GM18868 (cell line): ENCODE results near the gene CBLB.

Experiments
- ATAC-seq: cut with Tn5 transposase; IDR thresholded peaks from one replicate; pipeline ENCODE4 v1.9.1; 2021; ENCODE audit warnings: mild to moderate bottlenecking, moderate library complexity; ENCODE audit not compliant: unreplicated experiment

CBLB gene

DNA sequence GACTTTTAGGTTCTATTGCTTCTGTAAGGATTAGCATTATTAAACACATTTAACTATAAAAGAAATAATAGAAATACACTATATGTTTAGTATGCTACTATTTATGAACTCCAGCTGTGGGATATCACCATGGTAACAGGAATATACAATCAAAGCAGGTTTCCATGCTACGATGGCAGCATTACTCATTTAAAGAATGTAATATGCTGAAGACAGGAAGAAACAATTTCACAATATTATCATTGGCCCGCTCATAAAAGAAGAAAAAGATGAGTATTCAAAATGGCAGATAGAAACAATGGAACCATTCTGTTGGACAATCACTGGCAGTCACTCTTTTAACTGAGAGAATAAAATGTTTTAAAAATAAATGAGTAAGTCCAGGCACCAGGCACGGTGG, 153.4 kb downstream of the CBLB start:
- no peak for ATAC-seq

DNA sequence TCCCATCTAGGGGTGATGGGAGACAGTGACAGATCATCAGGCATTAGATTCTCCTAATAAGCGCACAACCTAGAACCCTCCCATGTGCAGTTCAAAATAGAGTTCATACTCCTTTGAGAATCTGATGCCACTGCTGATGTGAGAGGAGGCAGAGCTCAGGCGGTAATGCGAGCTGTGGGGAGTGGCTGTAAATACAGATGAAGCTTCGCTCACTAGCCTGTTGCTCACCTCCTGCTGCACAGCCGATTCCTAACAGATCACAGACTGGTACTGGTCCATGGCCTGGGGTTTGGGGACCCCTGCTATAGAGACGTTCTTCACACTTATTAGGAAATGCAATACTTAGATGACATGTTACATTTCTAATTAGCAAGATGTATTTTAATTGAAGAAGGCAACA, 154.4 kb downstream of the CBLB start:
- no peak for ATAC-seq

DNA sequence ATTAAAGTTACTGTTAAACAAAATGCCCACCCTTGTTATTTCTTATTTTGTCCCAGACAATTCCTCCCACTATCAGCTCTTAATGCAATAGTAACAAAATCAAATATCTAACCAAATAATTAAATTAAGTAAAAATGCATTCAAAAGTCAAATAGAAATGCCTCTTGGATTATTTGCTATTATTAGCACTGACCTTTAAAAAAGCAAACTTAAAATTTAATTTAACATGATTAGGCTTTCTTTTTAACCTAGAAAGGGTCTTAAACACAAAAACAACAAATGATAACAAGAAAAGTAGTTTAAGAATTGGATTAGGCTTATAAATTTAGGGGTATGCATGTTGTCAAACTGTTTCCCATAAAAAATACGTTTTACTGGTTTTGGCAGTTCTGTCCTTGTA, 159.8 kb downstream of the CBLB start:
- ATAC-seq = no peak

DNA sequence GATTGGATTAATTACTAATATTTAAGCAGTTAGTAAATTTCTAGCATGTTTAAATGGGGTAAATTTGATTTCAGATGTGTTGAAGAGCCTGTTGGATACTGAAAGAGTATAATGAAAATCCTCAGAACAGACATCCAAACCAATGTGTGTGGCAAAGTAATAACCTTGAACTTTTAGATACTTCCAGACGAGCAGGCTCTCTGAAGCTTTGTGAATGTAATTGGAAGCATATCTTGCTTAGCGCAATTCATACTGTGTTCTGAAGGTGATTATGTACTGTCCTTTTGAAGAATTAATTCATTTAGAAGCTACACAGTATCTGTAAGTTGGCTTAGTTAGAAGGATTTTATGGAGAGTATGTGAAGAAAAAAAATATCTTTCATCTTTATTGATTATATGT, 161.8 kb downstream of the CBLB start:
- no peak for ATAC-seq

DNA sequence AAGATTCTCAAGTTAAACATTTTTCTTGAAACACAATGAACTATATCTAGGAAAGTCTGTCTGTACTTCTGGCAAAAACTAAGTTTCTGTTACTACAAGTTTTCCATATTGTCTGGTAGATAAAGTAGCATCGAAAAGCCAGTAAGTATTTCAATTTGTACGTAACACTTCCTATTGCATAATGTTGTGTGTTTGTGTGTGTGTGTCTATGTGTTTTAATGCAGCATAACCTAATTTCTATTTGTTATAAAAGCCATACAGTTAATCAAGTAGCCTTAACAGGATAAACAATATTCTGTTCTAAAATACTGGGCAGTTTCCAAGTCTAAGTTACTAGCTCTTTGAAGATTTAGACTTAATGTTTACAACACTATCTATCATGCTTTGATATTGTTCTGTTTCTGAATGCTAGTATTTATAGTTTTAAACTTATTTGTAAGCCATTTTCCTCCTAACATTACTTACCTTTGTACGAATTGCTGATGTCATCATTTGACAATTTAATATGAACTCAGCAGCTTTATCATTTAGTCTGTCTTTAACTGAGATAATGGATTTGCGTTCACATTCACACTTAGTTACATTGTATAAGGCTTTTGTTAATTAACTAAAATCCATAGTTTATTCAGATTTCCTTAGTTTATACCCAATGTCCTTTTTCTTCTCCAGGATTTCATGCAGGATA, 163.9 kb downstream of the CBLB start:
- ATAC-seq = no peak

DNA sequence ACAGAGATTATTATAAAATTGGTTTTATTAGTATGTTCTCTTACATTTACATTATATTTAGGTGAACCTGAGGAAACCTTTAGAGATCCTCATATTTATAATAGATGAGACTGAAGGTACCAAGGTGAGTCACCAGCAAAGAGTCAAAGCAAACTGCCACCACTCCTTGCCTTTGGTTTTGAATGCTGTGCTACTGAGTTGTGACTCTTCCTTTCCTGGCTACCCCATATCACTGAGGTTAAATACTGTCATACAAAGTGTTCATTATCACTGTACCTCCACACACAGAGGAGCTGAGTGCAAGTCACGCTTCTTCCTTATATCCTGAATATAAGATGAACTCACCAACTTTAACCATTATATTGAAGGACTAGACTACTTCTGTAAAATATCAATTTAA, 168.2 kb downstream of the CBLB start:
- no peak for ATAC-seq

DNA sequence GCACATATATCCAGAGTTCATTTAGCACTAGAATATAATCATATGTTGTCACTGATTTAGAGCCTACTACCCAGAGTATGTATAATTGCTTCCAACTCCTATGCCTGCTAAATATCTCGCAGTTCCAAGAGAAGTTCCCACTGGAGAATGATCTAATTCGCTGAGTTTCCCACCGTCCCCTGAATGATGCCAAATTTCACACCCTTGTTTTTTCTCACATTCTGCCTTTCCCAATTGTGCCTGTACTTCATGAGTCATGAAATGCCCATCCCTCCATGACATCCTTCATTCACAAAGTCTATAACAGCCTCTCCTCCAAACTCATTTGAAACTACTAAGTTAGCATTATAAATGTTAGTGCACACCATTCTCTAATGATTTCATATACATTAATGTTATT, 177.2 kb downstream of the CBLB start:
- ATAC-seq = no peak

DNA sequence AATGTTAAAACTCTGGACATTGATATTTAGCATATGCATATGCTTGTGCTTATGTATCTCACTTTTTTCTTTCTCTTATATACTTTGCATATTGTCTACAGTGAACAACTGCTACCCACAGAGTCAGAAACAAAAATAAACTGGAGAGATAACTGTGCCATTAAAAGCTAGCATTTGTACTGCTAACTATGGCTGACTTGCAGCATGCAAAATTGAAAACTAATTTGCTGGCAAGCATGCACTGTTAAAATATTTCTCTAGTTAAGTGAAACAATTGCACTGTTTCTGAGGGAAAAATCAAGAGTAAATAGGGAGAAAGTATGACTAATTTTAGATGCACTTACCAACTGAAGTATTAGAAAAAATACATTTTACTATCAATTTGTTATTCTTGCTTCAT, 177.8 kb downstream of the CBLB start:
- no peak for ATAC-seq

DNA sequence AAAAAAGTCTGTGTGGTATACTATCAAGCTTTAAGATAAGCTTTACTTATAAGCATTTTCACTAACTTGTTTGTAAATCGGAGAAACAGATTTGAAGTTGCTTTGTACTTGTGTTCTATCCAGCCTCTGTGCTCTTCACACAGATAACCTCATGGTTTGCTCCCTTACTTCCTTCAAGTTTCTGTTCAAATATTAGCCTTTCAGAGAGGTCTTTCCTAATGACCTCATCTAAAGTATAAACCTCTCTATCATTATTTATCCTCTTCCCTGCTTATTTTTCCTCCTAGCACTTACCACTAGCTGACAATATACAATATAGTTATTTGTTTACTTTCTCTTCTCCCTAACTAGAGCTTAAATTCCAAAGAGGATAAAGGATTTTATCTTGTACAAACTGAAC, 180.0 kb downstream of the CBLB start:
- no peak for ATAC-seq

DNA sequence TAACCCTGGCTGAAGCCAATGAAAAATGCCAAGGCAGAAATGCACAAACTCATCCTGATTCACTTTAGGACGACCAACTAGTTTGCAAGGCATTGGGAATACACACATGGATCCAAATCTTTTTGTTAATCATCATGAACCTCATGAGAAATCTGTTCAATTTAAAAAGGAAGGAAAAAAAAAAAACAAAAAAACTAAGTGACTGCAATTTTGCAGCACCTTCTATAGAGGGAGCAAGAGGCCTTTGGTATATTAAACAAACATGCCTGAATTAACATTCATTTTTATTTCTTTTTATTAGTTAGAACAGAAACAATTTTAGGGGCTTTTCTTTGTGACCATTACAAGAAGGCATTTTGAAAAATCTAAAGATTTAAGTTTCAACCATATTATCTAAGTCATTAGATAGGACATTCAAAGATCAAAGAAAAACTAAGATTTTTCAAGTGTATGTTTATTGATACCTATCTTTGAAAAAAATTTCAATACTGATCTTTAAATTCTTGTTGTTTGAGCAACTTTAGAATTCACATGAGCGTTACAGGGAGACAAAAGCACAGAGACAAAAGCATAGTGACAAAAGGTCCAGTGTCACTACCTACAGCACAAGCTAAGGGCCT, 182.4 kb downstream of the CBLB start:
- no peak for ATAC-seq

DNA sequence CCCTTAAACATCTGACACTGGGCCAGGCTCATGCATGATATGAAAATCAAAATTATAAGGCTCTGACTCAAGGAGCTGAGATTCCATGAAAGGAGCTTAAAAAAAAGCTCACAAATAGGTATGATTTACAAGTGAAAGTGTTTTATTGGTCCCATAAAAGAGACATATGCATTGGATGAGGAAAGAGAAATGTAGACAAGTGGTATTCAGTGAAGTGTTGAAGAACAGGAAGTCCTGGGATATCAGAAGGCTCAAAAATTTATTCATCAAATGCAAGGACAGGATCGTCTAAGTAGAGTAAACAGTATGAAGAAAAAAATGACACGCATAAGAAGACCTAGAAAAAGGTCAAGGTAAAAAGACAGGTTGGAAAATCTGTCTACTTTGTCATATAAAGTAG, 188.9 kb downstream of the CBLB start:
- ATAC-seq = no peak

DNA sequence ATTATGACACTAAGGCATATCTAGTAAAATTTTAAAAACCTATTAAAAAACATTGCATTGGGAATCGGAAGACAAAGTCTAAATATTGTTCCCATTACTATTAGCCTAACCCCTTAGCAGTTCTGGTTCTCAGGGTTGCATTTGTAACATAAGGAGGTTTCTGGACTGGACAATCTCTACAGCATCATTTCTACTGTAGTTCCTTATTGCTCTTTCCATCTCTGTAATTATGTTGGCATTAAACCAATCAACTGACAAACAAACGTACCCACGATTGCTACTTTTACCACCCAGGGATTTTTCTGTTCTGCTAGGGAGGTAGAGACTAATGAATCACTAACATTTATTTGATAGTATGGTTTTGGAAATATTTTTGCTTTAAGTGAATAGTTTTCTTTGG, 190.8 kb downstream of the CBLB start:
- no peak for ATAC-seq

DNA sequence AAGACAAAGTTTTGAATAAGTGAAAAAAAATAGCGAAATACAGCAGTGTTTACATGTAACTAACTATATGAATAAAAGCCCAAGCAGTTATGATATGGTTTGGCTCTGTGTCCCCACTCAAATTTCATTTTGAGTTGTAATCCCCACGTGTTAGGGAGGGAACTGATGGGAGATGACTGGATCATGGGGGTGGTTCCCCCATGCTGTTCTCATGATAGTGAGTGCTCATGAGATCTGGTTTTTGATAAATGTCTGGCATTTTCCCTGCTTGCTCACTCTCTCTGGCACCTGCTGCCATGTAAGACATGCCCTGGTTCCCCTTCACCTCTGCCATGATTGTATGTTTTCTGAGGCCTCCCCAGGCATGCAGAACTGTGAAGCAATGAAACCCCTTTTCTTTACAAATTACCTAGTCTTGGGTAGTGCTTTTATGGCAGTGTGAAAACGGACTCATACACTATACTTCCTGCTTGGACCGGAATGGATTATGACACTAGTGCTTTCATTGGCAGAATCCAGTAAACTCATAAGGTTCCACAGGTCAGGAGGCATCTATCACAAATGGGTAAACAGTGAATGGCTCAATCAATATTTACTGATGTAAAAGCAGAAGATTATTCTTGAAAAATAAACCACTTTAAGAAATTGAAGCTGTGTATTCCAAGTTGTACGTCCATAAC, 192.1 kb downstream of the CBLB start:
- no peak for ATAC-seq

DNA sequence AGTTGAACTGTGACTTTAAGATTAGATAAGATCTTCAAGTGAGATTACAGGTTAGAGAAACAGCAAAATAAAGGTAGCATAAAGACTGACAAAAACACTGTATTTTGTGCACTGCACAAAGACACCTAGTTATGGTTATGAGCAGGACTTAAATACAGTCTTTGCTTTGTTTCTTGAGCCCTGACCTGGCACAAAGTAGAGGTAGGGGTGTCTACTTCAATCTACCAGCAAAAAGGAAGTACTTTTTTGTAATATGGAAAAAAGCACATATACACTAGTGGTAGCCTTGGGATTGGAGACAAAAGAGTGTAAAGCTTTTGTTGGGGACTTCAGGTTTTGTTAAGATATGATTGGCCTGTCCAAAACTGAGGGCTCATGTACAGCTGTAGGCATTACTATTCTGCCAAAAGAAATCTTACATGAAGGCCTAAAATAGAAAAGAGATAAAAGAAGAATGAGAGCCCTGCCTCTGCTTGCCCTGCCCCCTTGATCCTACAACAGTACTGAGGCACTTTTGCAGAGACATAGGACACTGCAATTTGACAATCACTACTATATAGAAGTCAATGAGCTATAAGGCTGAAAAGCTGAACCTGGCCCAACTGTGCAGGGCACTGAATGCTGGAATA, 194.3 kb downstream of the CBLB start:
- no peak for ATAC-seq

DNA sequence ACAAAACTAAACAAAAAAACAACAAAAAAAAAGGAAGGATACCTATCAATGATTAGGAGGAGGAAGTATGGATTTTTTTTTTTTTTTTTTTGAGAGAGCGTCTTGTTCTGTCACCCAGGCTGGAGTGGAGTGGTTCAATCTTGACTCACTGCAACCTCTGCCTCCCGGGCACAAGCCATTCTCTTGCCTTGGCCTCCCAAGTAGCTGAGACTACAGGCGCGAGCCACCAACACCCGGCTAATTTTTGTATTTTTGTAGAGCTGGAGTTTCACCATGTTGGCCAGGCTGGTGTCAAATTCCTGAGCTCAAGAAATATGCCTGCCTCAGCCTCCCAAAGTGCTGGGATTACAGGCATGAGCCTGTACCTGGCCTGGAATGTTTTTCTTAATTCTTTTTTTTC, 195.8 kb downstream of the CBLB start:
- no peak for ATAC-seq

DNA sequence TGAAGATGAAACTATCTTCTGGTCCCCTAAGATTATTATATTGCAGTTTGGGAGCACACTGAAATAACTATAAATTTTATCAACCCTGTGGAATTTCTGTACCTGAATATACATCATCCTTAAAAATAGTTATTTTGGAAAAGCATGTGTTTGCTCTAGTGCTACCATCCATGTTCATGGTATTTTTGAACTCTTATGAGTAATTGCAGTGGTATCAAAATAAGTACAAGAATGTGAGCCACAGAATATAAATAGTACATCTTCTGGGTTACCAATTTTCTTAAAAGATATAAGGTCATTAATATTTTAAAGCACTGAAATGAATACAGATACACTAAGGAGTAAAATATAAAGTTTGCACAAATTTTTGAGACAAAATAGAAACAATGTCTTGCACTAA, 206.5 kb downstream of the CBLB start:
- no peak for ATAC-seq

DNA sequence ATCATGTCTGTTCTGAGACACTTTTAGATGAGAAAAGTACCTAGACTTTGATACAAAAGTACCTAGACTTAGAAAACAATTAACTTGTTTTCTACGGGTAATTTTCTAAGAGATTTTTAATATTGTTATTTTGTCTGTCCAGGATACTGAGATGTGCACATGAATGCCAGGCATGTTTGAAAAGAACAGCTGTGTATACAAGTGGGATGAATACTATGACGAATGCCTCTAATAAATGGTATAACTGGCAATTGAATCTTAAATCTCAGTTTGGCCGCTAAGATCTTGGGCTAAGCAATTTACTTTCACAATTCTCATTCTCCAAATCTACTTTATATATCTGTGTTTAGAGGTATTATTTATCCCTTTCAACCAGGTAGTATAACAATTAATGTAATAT, 207.4 kb downstream of the CBLB start:
- ATAC-seq = no peak

DNA sequence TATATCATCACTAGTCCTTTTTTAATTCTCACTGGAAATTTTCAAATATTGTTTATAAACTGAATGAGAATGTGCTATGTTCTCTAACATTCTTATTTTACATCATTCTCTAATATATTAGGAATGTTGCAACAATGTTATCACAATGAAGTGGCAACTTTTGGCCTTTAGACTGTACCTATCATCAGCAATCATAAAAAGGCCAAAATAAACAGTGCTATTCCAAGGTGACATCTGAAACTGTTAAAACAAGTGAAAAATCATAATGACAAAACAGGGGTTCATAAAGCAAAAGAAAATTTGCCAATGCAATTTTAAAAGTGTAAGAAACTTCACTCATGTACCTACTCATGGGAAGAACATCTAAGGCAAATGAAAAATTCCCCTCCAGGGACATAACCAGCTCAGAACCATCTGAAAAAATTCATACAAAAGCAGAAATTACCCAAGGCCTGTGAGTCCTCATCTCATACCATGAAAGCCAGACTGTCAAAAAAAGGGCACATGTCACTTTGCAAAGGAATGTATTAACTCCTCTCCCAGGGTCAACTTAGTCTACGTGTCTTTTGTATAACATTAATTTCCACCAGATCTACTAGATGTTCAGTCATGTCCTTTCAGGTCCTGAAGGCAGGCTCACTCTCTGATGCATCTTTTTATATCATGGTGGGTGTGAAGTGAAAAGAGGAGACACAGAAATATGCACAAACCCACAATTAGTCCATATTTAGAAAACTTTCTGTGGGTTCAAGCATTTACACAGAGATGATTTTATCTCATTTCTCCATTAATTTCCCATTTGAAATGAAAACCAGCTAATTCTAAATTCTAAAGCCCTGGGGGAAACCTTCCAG, 211.9 kb downstream of the CBLB start:
- ATAC-seq = no peak

DNA sequence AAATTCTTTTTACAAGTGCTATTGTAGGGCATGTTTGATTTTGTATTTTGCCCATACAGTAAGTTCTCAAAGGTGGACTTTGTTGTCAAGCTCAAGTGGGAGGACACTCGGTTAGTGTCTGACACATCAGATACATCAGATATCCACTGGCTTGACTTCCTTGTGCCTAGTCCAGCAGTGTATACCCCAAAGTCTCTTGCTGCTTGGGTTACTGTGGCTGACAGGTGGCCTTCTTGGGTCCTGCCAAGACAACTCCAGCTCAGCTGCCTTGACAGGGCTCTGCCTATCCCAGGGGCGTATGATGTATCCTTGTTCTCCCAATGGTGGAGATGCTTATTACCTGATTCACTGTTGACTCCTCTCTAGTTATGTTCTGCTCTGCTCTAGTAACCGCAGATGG, 214.9 kb downstream of the CBLB start:
- no peak for ATAC-seq

DNA sequence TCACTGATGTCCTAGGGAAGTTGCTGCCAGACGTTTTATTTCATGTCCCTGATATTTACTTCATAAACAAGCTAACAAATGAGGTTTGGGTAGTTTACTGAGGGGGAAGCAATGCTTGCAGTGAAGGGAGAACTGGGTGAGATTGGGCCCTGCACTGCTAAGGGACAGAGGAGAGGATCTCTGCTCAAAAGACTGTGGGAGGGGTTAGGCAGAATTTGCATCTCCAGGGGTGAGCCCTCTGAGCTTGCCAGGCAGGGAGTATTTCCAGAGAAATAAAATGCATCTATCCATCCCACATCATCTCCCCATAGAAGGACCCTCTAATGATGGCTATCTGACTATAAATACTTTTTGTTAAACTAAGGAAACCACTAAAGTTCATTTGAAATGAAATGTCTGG, 215.6 kb downstream of the CBLB start:
- ATAC-seq = no peak

DNA sequence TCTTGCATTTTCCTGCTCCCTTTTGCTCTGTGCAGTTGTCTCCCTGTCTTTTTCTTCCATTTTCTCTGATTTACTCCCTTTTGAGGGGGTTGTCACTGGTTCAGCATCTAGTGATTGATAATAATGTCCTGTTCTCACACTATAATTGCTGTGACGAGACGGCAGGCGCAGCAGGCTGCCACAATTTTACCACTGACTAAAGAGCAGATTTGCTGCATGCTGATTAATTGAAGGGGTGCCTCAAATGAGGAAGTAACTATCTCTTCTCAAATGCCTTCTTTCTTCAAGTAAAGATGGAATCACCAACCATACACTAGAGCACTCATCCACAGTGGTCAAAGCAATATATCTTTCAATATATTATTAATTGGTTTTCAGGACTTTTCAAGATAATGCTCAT, 219.3 kb downstream of the CBLB start:
- no peak for ATAC-seq
